Activated CD8-positive, alpha-beta T cell treated with anti-CD3 and anti-CD28 coated beads for 36 hours (primary cell): Measurements from ENCODE around the gene DDB1. TPM values are rescaled to one million over a fixed set of nuclear protein-coding genes. Genes with fewer than 3 reads are reported as not detected.
A peak's percentile ranks its signal among the peaks of the same experiment; 100 is the strongest.

ENCODE experiments used
- ATAC-seq: fragments of 200-7000 bp; cut with Tn5 transposase; one replicate; pipeline ENCODE4 v1.10.0; 2021; ENCODE audit warnings: mild to moderate bottlenecking, moderate library complexity
- CTCF ChIA-PET: fragments of 350-600 bp; sonication (Branson Sonifier 250); formaldehyde crosslinking; loops from one replicate; lab custom pipeline; 2021; ENCODE audit warnings: antibody characterized with exemption; lab: Charles Lee
- POLR2A ChIA-PET: fragments of 350-600 bp; sonication (Branson Sonifier 250); formaldehyde crosslinking; loops from one replicate; lab custom pipeline; 2021; ENCODE audit warnings: antibody characterized with exemption; lab: Charles Lee
- DNase-seq: peaks from one replicate; pipeline ENCODE4 v3.0.0-alpha.2; 2020
- H3K27ac Mint-ChIP-seq: one replicate; pipeline ENCODE4 v1.8.0; 2021; ENCODE audit warnings: mild to moderate bottlenecking, mixed read lengths
- H3K27me3 Mint-ChIP-seq: one replicate; pipeline ENCODE4 v1.8.0; 2021; ENCODE audit warnings: mixed read lengths
- H3K36me3 Mint-ChIP-seq: one replicate; pipeline ENCODE4 v1.8.0; 2021; ENCODE audit warnings: low read depth, mixed read lengths
- H3K4me1 Mint-ChIP-seq: one replicate; pipeline ENCODE4 v1.8.0; 2021; ENCODE audit warnings: low read depth, mixed read lengths
- H3K4me3 Mint-ChIP-seq: one replicate; pipeline ENCODE4 v1.8.0; 2021; ENCODE audit warnings: mild to moderate bottlenecking, moderate library complexity, mixed read lengths
- H3K9me3 Mint-ChIP-seq: one replicate; pipeline ENCODE4 v1.8.0; 2021; ENCODE audit warnings: mixed read lengths
- CTCF ChIP-seq: fragments of 200-600 bp; IDR thresholded peaks from one replicate; pipeline ENCODE4 v1.8.0; 2022; ENCODE audit warnings: antibody characterized with exemption, mild to moderate bottlenecking
- intact Hi-C: fragments of 100-400 bp; cut with micrococcal nuclease; formaldehyde crosslinking; loops from one replicate; pipeline ENCODE4 v1.10.0; 2022
- total RNA-seq, 2 experiments: library from RNA; stranded (reverse); gene quantifications; one replicate each; pipeline ENCODE4 v1.2.3, GENCODE V29; 2021

Gene DDB1
- total RNA-seq, 2 experiments from 2014 or later = 269 to 270 TPM

- ChIA-PET POLR2A (interaction anchor here (2.2 kb wide), 1 partner anchor 26 kb away, joined by 7 read pairs; no protein-coding TSS in a partner anchor), CTCF (interaction anchor here (1.1 kb wide), 1 partner anchor 118 kb away, joined by 3 read pairs; no protein-coding TSS in a partner anchor)
- no peaks in the 10 kb centered on the region for H3K9me3 Mint-ChIP-seq
- peaks cover 30% of the 10 kb centered on the region for H3K36me3 Mint-ChIP-seq
- intact Hi-C loops = no loop called here
- peaks cover under 1% of the 10 kb centered on the region for H3K4me1 Mint-ChIP-seq
- DNase-seq = no peak
- TF ChIP-seq CTCF = no peak
- no peak for ATAC-seq
- no peak overlapping the region for H3K4me3 Mint-ChIP-seq
- no peaks in the 10 kb centered on the region for H3K27me3 Mint-ChIP-seq
- no peak overlapping the region for H3K27ac Mint-ChIP-seq
Measured at GRCh38 chr11:61305417-61305816, 27.5 kb downstream of the DDB1 start.

DNA sequence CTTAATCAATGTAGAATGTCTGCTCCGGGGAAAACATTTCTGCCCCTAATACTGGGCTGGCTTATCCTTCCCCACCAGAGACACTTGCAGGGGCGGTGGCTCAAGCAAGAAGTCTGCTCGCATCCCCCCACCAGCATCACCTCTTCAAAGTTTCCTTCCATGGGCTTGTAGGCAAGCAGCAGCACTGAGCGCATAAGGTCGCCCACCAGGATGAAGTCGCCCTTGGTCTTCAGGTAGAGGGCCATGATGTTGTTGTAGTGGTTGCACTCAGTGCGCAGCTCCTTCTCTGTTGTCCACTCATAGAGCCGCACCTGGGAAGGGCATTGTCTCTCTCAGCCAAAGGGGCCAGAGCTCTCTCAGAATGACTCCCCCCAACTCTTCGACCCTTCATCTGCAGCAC, 29.2 kb downstream of the DDB1 start:
- ChIA-PET POLR2A (interaction anchor here (0.6 to 2.2 kb wide), 3 partner anchors 28 to 61 kb away, joined by 3 to 7 read pairs (median 3); partner anchors contain the start of genes DDB1 and TKFC), CTCF (no interaction called here)
- no peak for TF ChIP-seq CTCF
- Mint-ChIP-seq H3K27ac (no peak overlapping the region), H3K4me1 (peaks cover 11% of the 10 kb centered on the region), H3K36me3 (peaks cover 33% of the 10 kb centered on the region), H3K4me3 (no peak overlapping the region), H3K27me3 (no peaks in the 10 kb centered on the region), H3K9me3 (no peaks in the 10 kb centered on the region)
- ATAC-seq (no peak), DNase-seq (no peak)
- intact Hi-C loops = no loop called here

- Mint-ChIP-seq H3K4me1 (peaks cover 22% of the 10 kb centered on the region), H3K9me3 (no peaks in the 10 kb centered on the region), H3K4me3 (no peak overlapping the region), H3K36me3 (peaks cover 39% of the 10 kb centered on the region), H3K27ac (no peak overlapping the region), H3K27me3 (no peaks in the 10 kb centered on the region)
- CTCF ChIA-PET = interaction anchor here (1.1 to 1.2 kb wide), 2 partner anchors 10 to 33 kb away, joined by 3 to 4 read pairs; no protein-coding TSS in a partner anchor
- no peak for TF ChIP-seq CTCF
- intact Hi-C loops = no loop called here
- POLR2A ChIA-PET = interaction anchor here (0.7 to 1.1 kb wide), 2 partner anchors 29 to 54 kb away, joined by 3 read pairs; no protein-coding TSS in a partner anchor
- ATAC-seq (no peak), DNase-seq (no peak)
Measured at GRCh38 chr11:61302550-61302949, 30.4 kb downstream of the DDB1 start.

DNA sequence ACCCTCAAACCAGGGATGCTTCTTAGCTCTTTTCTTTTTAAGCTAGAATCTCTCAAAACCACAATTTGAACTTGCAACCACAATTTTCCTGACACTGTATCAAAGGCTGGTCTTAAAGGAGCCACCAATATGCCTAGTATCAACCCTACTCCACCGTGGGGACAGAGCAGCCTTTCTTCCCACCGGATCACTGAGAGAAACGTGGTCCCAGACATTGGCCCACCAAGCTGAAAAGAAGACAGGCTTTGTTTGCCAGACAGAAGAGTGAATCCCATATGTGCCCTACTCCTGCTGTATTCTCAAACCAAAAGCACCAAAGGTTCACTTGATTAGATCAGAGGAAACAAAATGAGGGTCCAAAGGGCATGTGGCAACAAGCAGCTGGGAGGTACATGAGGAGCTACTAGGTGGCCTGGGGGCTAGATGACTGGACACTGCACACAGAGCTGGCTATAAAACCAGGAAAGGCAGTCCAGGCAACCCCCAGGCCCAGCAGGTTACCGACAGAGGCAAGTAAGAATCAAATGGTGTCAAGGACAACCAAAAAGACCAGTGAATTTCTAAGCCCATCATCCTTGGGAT, 34.2 kb downstream of the DDB1 start:
- no peak for DNase-seq

More for the DNA sequence above, 34.2 kb downstream of the DDB1 start:
- intact Hi-C loops = no loop called here
- ATAC-seq = no peak
- Mint-ChIP-seq H3K9me3 (no peaks in the 10 kb centered on the region), H3K36me3 (peaks cover 39% of the 10 kb centered on the region), H3K27me3 (no peaks in the 10 kb centered on the region), H3K4me3 (no peak overlapping the region), H3K27ac (peak overlapping the region; percentile 50), H3K4me1 (peaks cover 34% of the 10 kb centered on the region)
- POLR2A ChIA-PET = interaction anchor here (0.8 to 1.7 kb wide), 5 partner anchors 11 to 63 kb away, joined by 3 to 6 read pairs (median 4); partner anchors contain the start of genes CYB561A3 and TMEM138
- TF ChIP-seq CTCF = no peak
- CTCF ChIA-PET = interaction anchor here (1.4 to 2.4 kb wide), 3 partner anchors 10 to 136 kb away, joined by 4 to 9 read pairs (median 5); no protein-coding TSS in a partner anchor
